SU-DHL-6 (cell line): ENCODE data around the gene AKAP6.

Source experiments
- H2AFZ ChIP-seq: fragments of 200-600 bp; sonication (generic); 2 replicates; pipeline ENCODE4 v1.6.1; 2014; ENCODE audit warnings: low read depth, mild to moderate bottlenecking, moderate library complexity, mixed read lengths, antibody characterized with exemption, low read length; ENCODE audit not compliant: severe bottlenecking
- H3F3A ChIP-seq: fragments of 200-600 bp; shearing (Covaris generic); 2 replicates; pipeline ENCODE4 v1.6.0; 2016; ENCODE audit warnings: antibody characterized with exemption, mild to moderate bottlenecking; ENCODE audit not compliant: insufficient read depth
- H3K27ac ChIP-seq: fragments of 200-600 bp; sonication (generic); 2 replicates; pipeline ENCODE4 v1.5.1; 2016; ENCODE audit warnings: low read depth, mild to moderate bottlenecking, low read length, moderate library complexity, mixed read lengths
- H3K27me3 ChIP-seq: fragments of 200-600 bp; sonication (generic), shearing (Covaris generic); 2 replicates; pipeline ENCODE4 v1.6.0; 2014; ENCODE audit warnings: mild to moderate bottlenecking, low read length
- H3K36me3 ChIP-seq: fragments of 200-600 bp; sonication (generic); 2 replicates; pipeline ENCODE4 v1.6.1; 2014; ENCODE audit warnings: mild to moderate bottlenecking, low read length, mixed read lengths
- H3K4me2 ChIP-seq: fragments of 300-600, 200-600 bp; shearing (Covaris generic), sonication (generic); 2 replicates; pipeline ENCODE4 v1.6.0; 2014; ENCODE audit warnings: low read length, low read depth, mild to moderate bottlenecking; ENCODE audit not compliant: poor library complexity, severe bottlenecking
- H3K4me3 ChIP-seq: fragments of 200-600 bp; sonication (generic); 2 replicates; pipeline ENCODE4 v1.5.1; 2014; ENCODE audit warnings: antibody characterized with exemption, low read length, mild to moderate bottlenecking, mixed read lengths; ENCODE audit not compliant: insufficient read depth, poor library complexity, severe bottlenecking
- H3K79me2 ChIP-seq: fragments of 200-600 bp; sonication (generic); 2 replicates; pipeline ENCODE4 v1.6.1; 2014; ENCODE audit warnings: mild to moderate bottlenecking, low read length, moderate library complexity; ENCODE audit not compliant: insufficient read depth
- H3K9ac ChIP-seq: fragments of 200-600 bp; sonication (generic); 2 replicates; pipeline ENCODE4 v1.7.0; 2014; ENCODE audit warnings: mild to moderate bottlenecking, low read length
- H3K9me2 ChIP-seq: fragments of 200-600 bp; sonication (generic); replicated peaks from 2 replicates; pipeline ENCODE4 v1.6.1; 2014; ENCODE audit warnings: low read length; ENCODE audit not compliant: insufficient read depth
- H3K9me3 ChIP-seq: fragments of 200-600 bp; sonication (generic); 2 replicates; pipeline ENCODE4 v1.6.1; 2014; ENCODE audit warnings: low read length, mixed read lengths; ENCODE audit not compliant: insufficient read depth
- H4K20me1 ChIP-seq: fragments of 200-600 bp; sonication (generic); 2 replicates; pipeline ENCODE4 v1.6.1; 2014; ENCODE audit warnings: low read depth, mild to moderate bottlenecking, antibody characterized with exemption, low read length, moderate library complexity, mixed read lengths
- EZH2phosphoT487 ChIP-seq: fragments of 200-600 bp; sonication (generic), shearing (Covaris generic); conservative IDR thresholded peaks from 2 replicates; pipeline ENCODE4 v1.6.1; 2018; ENCODE audit warnings: mild to moderate bottlenecking, antibody characterized with exemption, low read length, moderate library complexity, mixed read lengths
- TF ChIP-seq, protein P1 (sequence below): fragments of 200-600 bp; sonication (generic); IDR thresholded peaks from one replicate; pipeline ENCODE4 v1.5.1; 2017; ENCODE audit warnings: antibody characterized with exemption, mild to moderate bottlenecking, low read length, moderate library complexity; ENCODE audit not compliant: insufficient read depth, poor library complexity, severe bottlenecking

The AKAP6 gene

DNA sequence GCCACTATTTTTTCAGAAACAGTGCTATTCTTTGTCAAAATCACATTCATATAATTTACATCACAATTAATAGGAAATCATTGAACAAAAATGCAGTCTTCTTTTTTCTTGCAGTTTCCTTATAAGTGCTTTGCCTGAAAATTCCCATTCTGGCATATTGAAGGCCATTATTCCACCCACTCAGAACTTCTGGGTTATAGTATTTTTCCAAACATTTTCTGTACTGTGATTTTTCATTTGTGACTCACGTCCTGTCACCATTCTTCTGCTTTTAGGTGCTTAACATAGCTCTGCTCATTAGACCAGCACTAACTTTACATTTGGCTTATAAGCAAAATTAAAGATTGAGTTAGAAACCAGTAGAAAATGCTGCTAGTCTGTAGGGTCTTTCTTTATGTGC lies 368.6 kb downstream of the AKAP6 start:
- H3F3A ChIP-seq = no peaks in the 10 kb centered on the region
- no peak overlapping the region for H2AFZ ChIP-seq
- no peaks in the 10 kb centered on the region for H4K20me1 ChIP-seq
- no peaks in the 10 kb centered on the region for H3K27me3 ChIP-seq
- no peaks in the 10 kb centered on the region for H3K9me3 ChIP-seq
- no peak for TF ChIP-seq EZH2phosphoT487
- TF ChIP-seq, protein P1, sequence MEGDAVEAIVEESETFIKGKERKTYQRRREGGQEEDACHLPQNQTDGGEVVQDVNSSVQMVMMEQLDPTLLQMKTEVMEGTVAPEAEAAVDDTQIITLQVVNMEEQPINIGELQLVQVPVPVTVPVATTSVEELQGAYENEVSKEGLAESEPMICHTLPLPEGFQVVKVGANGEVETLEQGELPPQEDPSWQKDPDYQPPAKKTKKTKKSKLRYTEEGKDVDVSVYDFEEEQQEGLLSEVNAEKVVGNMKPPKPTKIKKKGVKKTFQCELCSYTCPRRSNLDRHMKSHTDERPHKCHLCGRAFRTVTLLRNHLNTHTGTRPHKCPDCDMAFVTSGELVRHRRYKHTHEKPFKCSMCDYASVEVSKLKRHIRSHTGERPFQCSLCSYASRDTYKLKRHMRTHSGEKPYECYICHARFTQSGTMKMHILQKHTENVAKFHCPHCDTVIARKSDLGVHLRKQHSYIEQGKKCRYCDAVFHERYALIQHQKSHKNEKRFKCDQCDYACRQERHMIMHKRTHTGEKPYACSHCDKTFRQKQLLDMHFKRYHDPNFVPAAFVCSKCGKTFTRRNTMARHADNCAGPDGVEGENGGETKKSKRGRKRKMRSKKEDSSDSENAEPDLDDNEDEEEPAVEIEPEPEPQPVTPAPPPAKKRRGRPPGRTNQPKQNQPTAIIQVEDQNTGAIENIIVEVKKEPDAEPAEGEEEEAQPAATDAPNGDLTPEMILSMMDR = no peak
- H3K4me2 ChIP-seq = no peak overlapping the region
- no peaks in the 10 kb centered on the region for H3K36me3 ChIP-seq
- H3K9me2 ChIP-seq = no peaks in the 10 kb centered on the region
- H3K9ac ChIP-seq = no peak overlapping the region
- H3K79me2 ChIP-seq = no peaks in the 10 kb centered on the region
- no peak overlapping the region for H3K27ac ChIP-seq
- H3K4me3 ChIP-seq = no peak overlapping the region

DNA sequence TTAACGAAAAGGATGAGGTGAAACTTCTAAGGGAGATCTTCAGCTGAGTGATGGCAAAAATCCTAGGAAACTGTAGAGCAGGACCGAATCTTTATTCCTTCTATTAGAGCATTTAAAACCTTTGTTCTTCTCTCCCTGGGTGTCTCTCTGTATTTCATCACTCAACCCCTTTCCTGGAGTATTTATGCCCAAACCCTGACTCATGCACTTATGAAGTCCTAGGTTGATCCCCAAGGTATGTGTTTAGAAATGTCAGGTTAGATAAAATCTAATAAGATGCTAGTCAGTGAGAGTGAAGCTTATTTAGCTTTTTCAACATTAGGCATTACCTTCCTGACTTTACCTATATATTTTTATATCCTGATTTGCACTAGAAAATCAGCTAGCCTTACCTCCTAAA lies 369.7 kb downstream of the AKAP6 start:
- Histone ChIP-seq H3K79me2 (no peaks in the 10 kb centered on the region), H3K9me2 (no peaks in the 10 kb centered on the region), H4K20me1 (no peaks in the 10 kb centered on the region), H3K27me3 (no peaks in the 10 kb centered on the region), H3F3A (no peaks in the 10 kb centered on the region), H3K4me3 (no peak overlapping the region), H2AFZ (no peak overlapping the region), H3K27ac (no peak overlapping the region), H3K36me3 (no peaks in the 10 kb centered on the region), H3K9ac (no peak overlapping the region), H3K9me3 (no peaks in the 10 kb centered on the region), H3K4me2 (no peak overlapping the region)
- no peak for TF ChIP-seq EZH2phosphoT487
- TF ChIP-seq, protein P1 = no peak

DNA sequence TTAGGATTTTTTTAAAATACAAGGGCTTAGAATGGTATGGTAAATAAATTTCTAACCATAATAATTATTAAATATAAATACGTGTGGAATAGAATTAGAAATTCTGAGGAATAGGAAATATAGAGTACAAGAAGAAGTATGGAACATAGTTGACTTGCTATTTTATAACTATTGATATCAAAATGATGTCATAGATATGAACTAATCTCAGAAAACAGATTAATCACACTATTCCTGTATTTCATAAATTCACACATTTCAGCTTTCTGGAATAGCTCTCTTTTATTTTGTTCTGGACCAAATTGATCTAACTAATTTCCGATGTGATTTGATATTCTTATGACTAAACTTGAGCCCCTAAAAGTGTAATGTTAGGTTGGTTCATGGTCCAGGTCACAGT lies 372.4 kb downstream of the AKAP6 start:
- Histone ChIP-seq H3K9me2 (no peaks in the 10 kb centered on the region), H3K79me2 (no peaks in the 10 kb centered on the region), H3K4me3 (no peak overlapping the region), H3K9ac (no peak overlapping the region), H3K4me2 (no peak overlapping the region), H3K36me3 (no peaks in the 10 kb centered on the region), H3K27ac (no peak overlapping the region), H3K27me3 (no peaks in the 10 kb centered on the region), H3F3A (no peaks in the 10 kb centered on the region), H3K9me3 (no peaks in the 10 kb centered on the region), H2AFZ (no peak overlapping the region), H4K20me1 (no peaks in the 10 kb centered on the region)
- TF ChIP-seq, protein P1 = no peak
- TF ChIP-seq EZH2phosphoT487 = no peak

DNA sequence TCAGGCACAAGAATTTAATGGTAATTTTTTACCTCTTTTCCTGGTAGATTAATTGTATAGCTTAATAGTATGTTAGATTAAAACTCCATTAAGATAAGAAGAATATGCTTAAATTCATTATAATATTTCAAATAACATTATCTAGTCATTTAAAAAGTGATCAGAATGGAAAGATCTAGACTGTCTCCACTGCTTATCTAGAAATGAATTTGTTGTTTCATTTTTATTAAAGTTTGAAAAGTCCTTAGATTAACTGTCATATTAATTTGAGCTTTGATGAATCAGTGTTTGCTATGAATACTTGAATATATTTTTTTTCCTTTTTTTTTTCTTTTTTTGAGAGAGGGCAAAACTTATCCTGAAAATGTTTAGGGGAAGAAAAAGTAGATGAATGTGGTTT lies 373.0 kb downstream of the AKAP6 start:
- Histone ChIP-seq H3K27me3 (no peaks in the 10 kb centered on the region), H3K79me2 (no peaks in the 10 kb centered on the region), H2AFZ (no peak overlapping the region), H3K9me3 (no peaks in the 10 kb centered on the region), H3K9me2 (no peaks in the 10 kb centered on the region), H3K36me3 (no peaks in the 10 kb centered on the region), H3K4me3 (no peak overlapping the region), H3K4me2 (no peak overlapping the region), H3K27ac (no peak overlapping the region), H3F3A (no peaks in the 10 kb centered on the region), H3K9ac (no peak overlapping the region), H4K20me1 (no peaks in the 10 kb centered on the region)
- TF ChIP-seq, protein P1 = no peak
- no peak for TF ChIP-seq EZH2phosphoT487
